Esophagus squamous epithelium (tissue), 4 donors: Measurements from ENCODE around the gene NOL4L.

ENCODE experiments used
- CTCF ChIP-seq, 6 experiments: fragments of 450-650 bp in 4 of 6; fragments of 200-600 bp in 2 of 6; sonication (generic) in 2 of 6; IDR thresholded peaks; one replicate each; pipeline ENCODE4 v1.5.1; 2016 to 2019; ENCODE audit warnings: antibody characterized with exemption in 6 of 6, mild to moderate bottlenecking in 4 of 6, moderate library complexity in 4 of 6
- POLR2A ChIP-seq, 4 donors: fragments of 450-650 bp; IDR thresholded peaks; one replicate each; pipeline ENCODE4 v1.6.1; 2017; ENCODE audit warnings: antibody characterized with exemption in 4 of 4, mild to moderate bottlenecking in 4 of 4, moderate library complexity in 3 of 4

DNA sequence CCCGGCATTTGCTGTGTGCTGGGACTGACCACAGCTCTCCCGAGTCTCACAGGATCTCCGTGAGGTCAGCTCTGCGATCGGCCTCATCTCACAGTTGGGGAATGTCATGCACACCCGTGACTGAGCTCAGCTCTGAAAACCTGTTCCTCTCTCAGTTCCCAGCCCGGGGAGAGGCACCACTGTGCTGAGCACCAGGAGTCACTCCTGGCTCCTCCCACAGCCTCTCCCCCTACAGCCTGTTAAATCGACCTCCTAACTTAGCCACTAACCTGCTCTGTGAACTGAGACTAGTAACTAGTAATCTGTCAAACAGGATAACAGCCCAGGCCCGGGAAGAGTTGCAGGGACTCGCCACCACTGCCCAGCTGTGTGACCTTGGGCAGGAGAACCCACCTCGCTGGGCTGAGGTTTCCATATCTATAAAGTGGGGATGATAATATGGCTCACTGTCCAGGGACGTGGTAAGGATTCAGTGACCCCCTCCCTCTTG is 20.1 kb upstream of the NOL4L start:
- no peak for TF ChIP-seq CTCF (IDR thresholded peaks at IDR 0.05)
- no peak for TF ChIP-seq POLR2A (IDR thresholded peaks at IDR 0.05)
